ENCODE results near the gene IL15. TPM values are rescaled to one million over a fixed set of nuclear protein-coding genes. Genes with fewer than 3 reads are reported as not detected.

The IL15 gene
- total RNA-seq, 1 donor from 2014 or later: 9.0 TPM

GRCh38 chr4:141642063-141642462 is 5.7 kb downstream of the IL15 start:
- DNase-seq (ENCODE audit: low read depth): no peak

DNA sequence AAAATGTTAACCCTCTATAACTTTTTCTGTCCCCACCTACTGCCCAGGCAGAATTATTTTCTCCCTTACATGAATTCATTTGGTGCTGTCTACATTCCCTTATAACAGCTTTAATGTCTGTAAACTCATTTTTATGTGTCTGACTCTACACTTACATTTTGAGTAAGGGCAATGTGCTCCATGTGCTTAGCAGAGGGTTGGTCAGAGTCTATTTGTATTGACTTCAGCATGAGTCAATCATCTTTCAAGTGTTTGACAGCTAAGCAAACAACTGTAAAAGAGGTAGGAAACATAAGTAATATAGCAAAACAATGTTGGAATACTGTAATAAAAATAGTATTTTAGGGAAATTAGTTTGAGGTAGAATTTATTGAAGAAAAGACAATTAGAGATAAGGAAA is 6.3 kb downstream of the IL15 start:
- no peak for TF ChIP-seq CTCF (IDR thresholded peaks at IDR 0.05; ENCODE audit: insufficient read depth, low read length, poor library complexity, severe bottlenecking)
- Histone ChIP-seq H3K27me3 (ENCODE audit: control insufficient read depth, insufficient read depth, low read length) (no peaks in the 10 kb centered on the region), H3K36me3 (ENCODE audit: control insufficient read depth, insufficient read depth, low read length) (no peaks in the 10 kb centered on the region), H3K4me3 (ENCODE audit: low read depth, low read length) (no peak overlapping the region)
- no peak for DNase-seq (ENCODE audit: low read depth)

More at GRCh38 chr4:141642063-141642462, 5.7 kb downstream of the IL15 start:
- Histone ChIP-seq H3K4me3 (ENCODE audit: low read depth, low read length) (no peak overlapping the region), H3K27me3 (ENCODE audit: control insufficient read depth, insufficient read depth, low read length) (no peaks in the 10 kb centered on the region), H3K36me3 (ENCODE audit: control insufficient read depth, insufficient read depth, low read length) (no peaks in the 10 kb centered on the region)
- no peak for TF ChIP-seq CTCF (IDR thresholded peaks at IDR 0.05; ENCODE audit: insufficient read depth, low read length, poor library complexity, severe bottlenecking)

DNA sequence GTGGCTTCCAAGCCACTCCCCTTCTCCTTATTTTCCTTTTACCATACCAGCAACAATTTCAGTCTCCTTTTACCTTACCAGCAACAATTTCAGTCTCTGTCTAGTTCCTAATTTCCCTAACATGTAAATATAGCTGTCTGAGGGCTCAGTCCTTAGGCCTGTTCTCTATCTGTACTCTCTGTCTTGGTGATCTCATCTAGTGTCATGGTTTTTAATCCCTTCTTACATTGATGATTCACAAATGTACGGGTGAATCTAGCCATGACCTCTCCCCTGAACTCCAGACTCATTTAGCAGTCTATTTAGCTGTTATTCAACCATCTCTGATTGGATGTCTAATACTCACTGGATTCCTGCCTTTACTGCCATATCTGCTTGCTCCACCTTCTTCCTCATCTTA is 7.2 kb downstream of the IL15 start:
- Histone ChIP-seq H3K27me3 (ENCODE audit: control insufficient read depth, insufficient read depth, low read length) (no peaks in the 10 kb centered on the region), H3K36me3 (ENCODE audit: control insufficient read depth, insufficient read depth, low read length) (no peaks in the 10 kb centered on the region), H3K4me3 (ENCODE audit: low read depth, low read length) (no peak overlapping the region)
- DNase-seq (ENCODE audit: low read depth): peak; percentile 74
- no peak for TF ChIP-seq CTCF (IDR thresholded peaks at IDR 0.05; ENCODE audit: insufficient read depth, low read length, poor library complexity, severe bottlenecking)

- DNase-seq (ENCODE audit: low read depth): peak; percentile 87
Measured at GRCh38 chr4:141645611-141646340, 9.4 kb downstream of the IL15 start.

GRCh38 chr4:141646969-141647368 is 10.6 kb downstream of the IL15 start:
- DNase-seq (ENCODE audit: low read depth): no peak
- no peak for TF ChIP-seq CTCF (IDR thresholded peaks at IDR 0.05; ENCODE audit: insufficient read depth, low read length, poor library complexity, severe bottlenecking)
- Histone ChIP-seq H3K4me3 (ENCODE audit: low read depth, low read length) (no peak overlapping the region), H3K27me3 (ENCODE audit: control insufficient read depth, insufficient read depth, low read length) (no peaks in the 10 kb centered on the region), H3K36me3 (ENCODE audit: control insufficient read depth, insufficient read depth, low read length) (no peaks in the 10 kb centered on the region)

More at GRCh38 chr4:141645611-141646340, 9.4 kb downstream of the IL15 start:
- Histone ChIP-seq H3K27me3 (ENCODE audit: control insufficient read depth, insufficient read depth, low read length) (no peaks in the 10 kb centered on the region), H3K36me3 (ENCODE audit: control insufficient read depth, insufficient read depth, low read length) (no peaks in the 10 kb centered on the region), H3K4me3 (ENCODE audit: low read depth, low read length) (no peak overlapping the region)
- TF ChIP-seq CTCF (IDR thresholded peaks at IDR 0.05; ENCODE audit: insufficient read depth, low read length, poor library complexity, severe bottlenecking): no peak

- TF ChIP-seq CTCF (IDR thresholded peaks at IDR 0.05; ENCODE audit: insufficient read depth, low read length, poor library complexity, severe bottlenecking): no peak
- Histone ChIP-seq H3K36me3 (ENCODE audit: control insufficient read depth, insufficient read depth, low read length) (no peaks in the 10 kb centered on the region), H3K4me3 (ENCODE audit: low read depth, low read length) (no peak overlapping the region), H3K27me3 (ENCODE audit: control insufficient read depth, insufficient read depth, low read length) (no peaks in the 10 kb centered on the region)
- DNase-seq (ENCODE audit: low read depth): no peak
Measured at GRCh38 chr4:141647966-141648365, 11.6 kb downstream of the IL15 start.

Measured in kidney epithelial cell (primary cell).